Colonic mucosa (tissue), 4 donors: ENCODE measurements around the gene ATG7. TPM values are rescaled to one million over a fixed set of nuclear protein-coding genes. Genes with fewer than 3 reads are reported as not detected.

Experiments used
- DNase-seq: peaks from one replicate; pipeline ENCODE4 v3.0.0-alpha.2; 2020
- H3K27ac ChIP-seq: fragments of 200-600 bp; one replicate; pipeline ENCODE4 v1.8.0; 2021
- H3K27me3 ChIP-seq: fragments of 200-600 bp; one replicate; pipeline ENCODE4 v1.8.0; 2021
- H3K36me3 ChIP-seq: fragments of 200-600 bp; one replicate; pipeline ENCODE4 v1.8.0; 2021
- H3K4me1 ChIP-seq: fragments of 200-600 bp; one replicate; pipeline ENCODE4 v1.8.0; 2021; ENCODE audit warnings: mild to moderate bottlenecking
- H3K4me3 ChIP-seq: fragments of 200-600 bp; one replicate; pipeline ENCODE4 v1.8.0; 2021
- H3K9ac ChIP-seq, 2 donors: one replicate each; pipeline ENCODE4 v1.7.0; 2013; ENCODE audit warnings: control low read depth in 2 of 2, low read depth in 2 of 2, low read length in 2 of 2
- H3K9me3 ChIP-seq: fragments of 200-600 bp; one replicate; pipeline ENCODE4 v1.8.0; 2021
- intact Hi-C: fragments of 100-400 bp; cut with DNase I; formaldehyde crosslinking; loops from one replicate; pipeline ENCODE4 v1.14.1; 2022
- total RNA-seq, 2 donors: library from RNA; stranded (reverse); fragmentation: NEBNext Ultra II Directional in 1 of 2; extraction: Animal tissue kit (Norgen Biotek cat#: 25700) in 1 of 2; gene quantifications; one replicate each; pipeline ENCODE4 v1.2.1, GENCODE V29; 2021
- TF ChIP-seq, protein P1 (sequence below): fragments of 200-600 bp; IDR thresholded peaks from one replicate; pipeline ENCODE4 v1.8.0; 2022; ENCODE audit warnings: antibody characterized with exemption, mild to moderate bottlenecking
- donor health status: healthy.
- donor health status: DM: no; HTN: no; CAD: no.
- donor health status: DM: no; HTN: no; CAD: no.

Gene ATG7
- total RNA-seq, 2 donors from 2014 or later, result 31.9 to 32.0 TPM

DNA sequence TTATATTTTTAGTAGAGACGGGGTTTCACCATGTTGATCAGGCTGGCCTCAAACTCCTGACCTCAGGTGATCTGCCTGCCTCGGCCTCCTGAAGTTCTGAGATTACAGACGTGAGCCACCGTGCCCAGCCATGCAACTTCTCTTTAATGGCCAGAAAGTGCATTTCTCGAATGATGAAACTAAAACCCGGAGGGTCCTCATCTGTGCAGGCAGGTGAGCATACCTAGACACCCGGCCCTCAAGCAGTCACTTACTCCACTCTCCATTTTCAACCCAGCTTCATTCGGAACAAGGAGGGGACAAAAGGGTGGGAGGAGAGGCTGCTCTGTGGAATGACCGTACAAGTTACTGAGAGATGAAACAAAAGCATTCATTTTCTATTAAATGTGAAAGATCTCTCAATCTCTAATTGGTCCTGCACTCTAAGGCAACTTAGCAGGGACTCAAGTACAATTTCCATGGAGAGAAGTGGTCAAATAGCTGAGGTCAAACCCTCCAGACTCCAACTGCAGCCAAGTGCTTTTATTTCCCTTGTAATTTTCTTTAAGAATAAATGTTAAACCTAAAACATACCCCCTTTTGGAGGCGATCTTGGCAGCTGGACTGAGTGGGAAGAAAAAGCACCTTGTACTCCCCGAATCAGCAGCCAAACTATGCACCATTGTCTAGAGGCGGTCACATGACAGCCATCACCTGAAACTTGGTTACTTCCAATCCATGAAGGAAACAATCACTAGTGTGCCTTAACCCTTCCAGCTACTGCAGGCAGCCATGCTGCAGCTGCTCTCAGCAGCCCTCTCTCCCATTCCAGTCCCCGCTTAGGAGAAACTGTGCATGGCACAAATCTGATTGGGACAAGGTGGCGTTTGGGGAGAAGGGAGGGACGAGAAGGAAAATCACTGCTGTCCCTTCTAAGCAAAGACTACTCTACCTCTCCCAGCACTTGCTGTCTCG lies 309.3 kb downstream of the ATG7 start:
- TF ChIP-seq, protein P1, sequence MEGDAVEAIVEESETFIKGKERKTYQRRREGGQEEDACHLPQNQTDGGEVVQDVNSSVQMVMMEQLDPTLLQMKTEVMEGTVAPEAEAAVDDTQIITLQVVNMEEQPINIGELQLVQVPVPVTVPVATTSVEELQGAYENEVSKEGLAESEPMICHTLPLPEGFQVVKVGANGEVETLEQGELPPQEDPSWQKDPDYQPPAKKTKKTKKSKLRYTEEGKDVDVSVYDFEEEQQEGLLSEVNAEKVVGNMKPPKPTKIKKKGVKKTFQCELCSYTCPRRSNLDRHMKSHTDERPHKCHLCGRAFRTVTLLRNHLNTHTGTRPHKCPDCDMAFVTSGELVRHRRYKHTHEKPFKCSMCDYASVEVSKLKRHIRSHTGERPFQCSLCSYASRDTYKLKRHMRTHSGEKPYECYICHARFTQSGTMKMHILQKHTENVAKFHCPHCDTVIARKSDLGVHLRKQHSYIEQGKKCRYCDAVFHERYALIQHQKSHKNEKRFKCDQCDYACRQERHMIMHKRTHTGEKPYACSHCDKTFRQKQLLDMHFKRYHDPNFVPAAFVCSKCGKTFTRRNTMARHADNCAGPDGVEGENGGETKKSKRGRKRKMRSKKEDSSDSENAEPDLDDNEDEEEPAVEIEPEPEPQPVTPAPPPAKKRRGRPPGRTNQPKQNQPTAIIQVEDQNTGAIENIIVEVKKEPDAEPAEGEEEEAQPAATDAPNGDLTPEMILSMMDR, result no peak
- H3K4me1 ChIP-seq, result peaks cover 6% of the 10 kb centered on the region
- H3K4me3 ChIP-seq, result peak overlapping the region; percentile 0
- no peaks in the 10 kb centered on the region for H3K27me3 ChIP-seq
- peak overlapping the region; percentile 14 for H3K27ac ChIP-seq
- H3K9me3 ChIP-seq, result no peaks in the 10 kb centered on the region
- DNase-seq, result no peak
- intact Hi-C loops, result no loop called here
- peak overlapping the region in 1 of 2 donors; percentile 65 for H3K9ac ChIP-seq
- H3K36me3 ChIP-seq, result no peaks in the 10 kb centered on the region

DNA sequence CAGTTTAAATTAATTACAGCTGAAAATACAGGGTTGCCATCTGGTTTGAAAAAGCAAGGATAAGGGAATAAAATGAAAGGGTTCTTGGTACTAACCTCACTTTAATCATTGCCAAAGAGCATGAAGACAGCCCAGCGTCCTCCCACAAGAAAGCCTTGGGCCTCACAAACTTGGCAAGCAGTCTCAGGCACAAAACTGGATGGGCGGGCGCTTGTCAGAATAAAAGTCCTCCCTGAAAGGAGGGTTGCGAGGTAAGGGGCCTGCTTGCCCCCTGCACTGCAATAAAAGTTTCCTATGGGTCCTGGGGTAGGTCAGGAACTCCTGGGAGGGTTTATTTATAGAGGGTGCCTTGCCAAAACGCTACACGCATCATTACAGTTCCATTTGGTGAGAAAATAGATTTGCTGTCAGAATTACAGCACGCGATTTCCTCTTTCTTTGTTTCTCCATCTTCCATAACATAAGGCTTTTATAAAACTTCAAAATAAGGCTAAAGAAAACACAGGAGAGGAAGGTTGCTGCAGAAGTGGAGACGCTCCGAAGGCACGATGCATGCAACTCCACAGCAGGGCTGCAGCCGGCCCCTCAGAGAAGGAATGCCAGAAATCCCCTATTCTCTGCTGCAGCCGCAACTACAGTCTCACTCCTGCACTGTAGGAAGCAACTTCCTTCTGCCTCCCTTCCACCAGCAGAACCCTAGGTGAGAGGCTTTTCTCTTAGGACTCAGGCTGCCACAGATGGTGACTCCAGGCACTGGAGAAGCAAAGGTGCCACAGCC lies 310.2 kb downstream of the ATG7 start:
- intact Hi-C loops, result no loop called here
- Histone ChIP-seq H3K4me1 (peaks cover 6% of the 10 kb centered on the region), H3K9me3 (no peaks in the 10 kb centered on the region), H3K4me3 (peak overlapping the region; percentile 0), H3K27ac (peak overlapping the region; percentile 14), H3K36me3 (no peaks in the 10 kb centered on the region), H3K27me3 (no peaks in the 10 kb centered on the region), H3K9ac (peak overlapping the region in 1 of 2 donors; percentile 65)
- DNase-seq, result peak; percentile 81
- TF ChIP-seq, protein P1, result no peak

DNA sequence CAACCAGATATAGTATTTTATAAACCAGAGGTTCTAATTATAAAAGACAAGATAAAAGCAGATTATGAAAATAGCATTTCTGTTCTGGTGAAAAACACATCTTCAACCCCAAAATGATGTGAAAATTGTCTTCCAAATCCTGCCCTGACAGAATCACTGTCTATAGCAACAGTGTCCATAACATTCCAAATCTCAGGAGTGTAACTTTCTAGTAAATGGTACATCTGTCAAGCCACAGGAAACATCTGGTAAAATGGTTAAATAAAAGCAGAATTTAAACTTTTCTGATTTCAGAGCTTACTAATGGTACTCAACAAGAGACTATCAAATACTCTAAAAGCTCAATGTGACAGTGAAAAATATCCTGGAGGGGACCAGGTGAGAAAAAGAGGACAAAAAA lies 311.0 kb downstream of the ATG7 start:
- TF ChIP-seq, protein P1, result no peak
- Histone ChIP-seq H3K4me3 (no peak overlapping the region), H3K9ac (no peak overlapping the region), H3K27ac (peak overlapping the region; percentile 14), H3K4me1 (peaks cover 6% of the 10 kb centered on the region), H3K9me3 (no peaks in the 10 kb centered on the region), H3K27me3 (no peaks in the 10 kb centered on the region), H3K36me3 (no peaks in the 10 kb centered on the region)
- DNase-seq, result no peak
- intact Hi-C loops, result no loop called here

DNA sequence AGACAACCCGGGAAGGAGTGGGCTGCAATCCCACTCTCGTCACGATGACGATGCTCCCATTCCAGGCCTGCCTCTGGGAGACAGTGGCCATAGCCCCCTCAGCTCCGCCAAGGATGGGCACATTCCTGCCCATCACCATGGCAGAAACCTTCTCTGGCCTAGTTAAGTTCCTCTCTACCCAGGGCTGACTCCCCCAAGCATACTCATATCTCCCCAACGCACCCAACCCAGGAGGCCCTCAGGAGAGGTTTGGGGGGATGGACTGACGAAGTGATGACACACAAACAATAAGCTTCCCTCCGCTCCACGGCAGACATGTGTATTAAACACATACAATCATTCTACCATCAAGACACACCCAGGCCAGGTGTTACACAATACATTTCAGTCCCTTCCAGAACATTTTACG lies 311.4 kb downstream of the ATG7 start:
- TF ChIP-seq, protein P1, result no peak
- no peak overlapping the region for H3K4me3 ChIP-seq
- no peak overlapping the region for H3K9ac ChIP-seq
- no peaks in the 10 kb centered on the region for H3K36me3 ChIP-seq
- DNase-seq, result no peak
- intact Hi-C loops, result no loop called here
- no peaks in the 10 kb centered on the region for H3K9me3 ChIP-seq
- peaks cover 6% of the 10 kb centered on the region for H3K4me1 ChIP-seq
- no peak overlapping the region for H3K27ac ChIP-seq
- no peaks in the 10 kb centered on the region for H3K27me3 ChIP-seq

DNA sequence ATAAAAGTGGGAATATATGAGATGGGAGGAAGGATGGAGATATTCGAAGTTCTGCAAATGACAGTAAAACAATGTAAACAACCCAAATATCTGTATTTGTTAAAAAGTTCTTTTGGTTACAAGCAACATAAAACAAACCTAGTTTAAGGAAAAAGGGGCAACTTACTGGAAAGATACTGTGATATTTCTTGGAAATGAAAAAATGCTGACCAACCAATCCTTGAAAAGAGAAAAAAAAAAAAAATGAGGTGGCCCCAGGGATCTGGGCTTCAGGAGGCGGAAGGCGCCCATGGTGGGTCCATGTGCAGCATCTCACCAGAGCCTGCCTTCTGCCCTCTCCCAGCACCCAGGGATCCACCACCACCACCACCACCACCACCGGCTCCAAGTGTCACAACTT lies 312.4 kb downstream of the ATG7 start:
- TF ChIP-seq, protein P1, result no peak
- no peaks in the 10 kb centered on the region for H3K27me3 ChIP-seq
- no peak for DNase-seq
- H3K9ac ChIP-seq, result no peak overlapping the region
- intact Hi-C loops, result no loop called here
- peaks cover 9% of the 10 kb centered on the region for H3K4me1 ChIP-seq
- H3K4me3 ChIP-seq, result no peak overlapping the region
- H3K9me3 ChIP-seq, result no peaks in the 10 kb centered on the region
- H3K36me3 ChIP-seq, result no peaks in the 10 kb centered on the region
- no peak overlapping the region for H3K27ac ChIP-seq
